HEK293 (cell line): Measurements from ENCODE around the gene ASF1A.

ENCODE experiments used
- GFI1B ChIP-seq: fragments of 450-650 bp; formaldehyde crosslinking; IDR thresholded peaks from 2 replicates; pipeline ENCODE4 v1.5.1; 2016; ENCODE audit warnings: missing biosample characterization, missing genetic modification characterization
- MZF1 ChIP-seq: fragments of 450-650 bp; formaldehyde crosslinking; IDR thresholded peaks from 2 replicates; pipeline ENCODE4 v1.5.1; 2017; ENCODE audit warnings: missing biosample characterization, missing genetic modification characterization, borderline replicate concordance
- SCRT2 ChIP-seq: fragments of 450-650 bp; formaldehyde crosslinking; IDR thresholded peaks from 2 replicates; pipeline ENCODE4 v1.5.1; 2016; ENCODE audit warnings: missing biosample characterization, missing genetic modification characterization
- SP3 ChIP-seq: fragments of 450-650 bp; formaldehyde crosslinking; IDR thresholded peaks from 2 replicates; pipeline ENCODE4 v1.5.1; 2016; ENCODE audit warnings: missing biosample characterization, missing genetic modification characterization
- YY2 ChIP-seq: fragments of 450-650 bp; formaldehyde crosslinking; IDR thresholded peaks from 2 replicates; pipeline ENCODE4 v1.5.1; 2016; ENCODE audit warnings: missing biosample characterization, missing genetic modification characterization
- ZBTB20 ChIP-seq: fragments of 450-650 bp; formaldehyde crosslinking; IDR thresholded peaks from 2 replicates; pipeline ENCODE4 v1.5.1; 2016; ENCODE audit warnings: missing biosample characterization, missing genetic modification characterization
- ZFP41 ChIP-seq: fragments of 450-650 bp; formaldehyde crosslinking; IDR thresholded peaks from 2 replicates; pipeline ENCODE4 v1.5.1; 2016; ENCODE audit warnings: missing biosample characterization, missing genetic modification characterization, borderline replicate concordance
- ZNF10 ChIP-seq: fragments of 450-650 bp; formaldehyde crosslinking; IDR thresholded peaks from 2 replicates; pipeline ENCODE4 v1.5.1; 2017; ENCODE audit warnings: missing biosample characterization, missing genetic modification characterization
- ZNF133 ChIP-seq: fragments of 450-650 bp; formaldehyde crosslinking; IDR thresholded peaks from 2 replicates; pipeline ENCODE4 v1.5.1; 2016; ENCODE audit warnings: missing biosample characterization, missing genetic modification characterization
- ZNF157 ChIP-seq: fragments of 450-650 bp; formaldehyde crosslinking; IDR thresholded peaks from 2 replicates; pipeline ENCODE4 v1.5.1; 2016; ENCODE audit warnings: missing biosample characterization, missing genetic modification characterization
- ZNF169 ChIP-seq: fragments of 450-650 bp; formaldehyde crosslinking; IDR thresholded peaks from 2 replicates; pipeline ENCODE4 v1.5.1; 2016; ENCODE audit warnings: missing biosample characterization, missing genetic modification characterization
- ZNF211 ChIP-seq: fragments of 450-650 bp; formaldehyde crosslinking; IDR thresholded peaks from 2 replicates; pipeline ENCODE4 v1.5.1; 2016; ENCODE audit warnings: low read depth, missing biosample characterization, missing genetic modification characterization
- ZNF248 ChIP-seq: fragments of 450-650 bp; formaldehyde crosslinking; IDR thresholded peaks from 2 replicates; pipeline ENCODE4 v1.5.1; 2017; ENCODE audit warnings: missing biosample characterization, missing genetic modification characterization
- ZNF274 ChIP-seq, 2 experiments: fragments of 200-500 bp in 1 of 2; fragments of 450-650 bp in 1 of 2; sonication (Bioruptor generic) in 1 of 2; formaldehyde crosslinking in 1 of 2; IDR thresholded peaks; 2 replicates each; pipeline versions ENCODE4 v1.5.1 to v1.6.1; 2014 to 2016; ENCODE audit warnings: borderline replicate concordance in 1 of 2, inconsistent platforms in 1 of 2, low read length in 1 of 2, missing biosample characterization in 1 of 2, missing genetic modification characterization in 1 of 2
- ZNF311 ChIP-seq: fragments of 450-650 bp; formaldehyde crosslinking; IDR thresholded peaks from 2 replicates; pipeline ENCODE4 v1.5.1; 2017; ENCODE audit warnings: missing biosample characterization, missing genetic modification characterization, borderline replicate concordance
- ZNF394 ChIP-seq: fragments of 450-650 bp; formaldehyde crosslinking; IDR thresholded peaks from 2 replicates; pipeline ENCODE4 v1.5.1; 2016; ENCODE audit warnings: missing biosample characterization, missing genetic modification characterization, mild to moderate bottlenecking, moderate library complexity, borderline replicate concordance
- ZNF433 ChIP-seq: fragments of 450-650 bp; formaldehyde crosslinking; IDR thresholded peaks from 2 replicates; pipeline ENCODE4 v1.5.1; 2016; ENCODE audit warnings: missing biosample characterization, missing genetic modification characterization, low read depth
- ZNF529 ChIP-seq: fragments of 450-650 bp; formaldehyde crosslinking; IDR thresholded peaks from 2 replicates; pipeline ENCODE4 v1.5.1; 2017; ENCODE audit warnings: missing genetic modification characterization, missing biosample characterization; ENCODE audit not compliant: insufficient replicate concordance
- ZNF571 ChIP-seq: fragments of 450-650 bp; formaldehyde crosslinking; IDR thresholded peaks from 2 replicates; pipeline ENCODE4 v1.5.0; 2017; ENCODE audit warnings: missing biosample characterization, missing genetic modification characterization
- ZNF624 ChIP-seq: fragments of 450-650 bp; formaldehyde crosslinking; IDR thresholded peaks from 2 replicates; pipeline ENCODE4 v1.5.1; 2017; ENCODE audit warnings: missing biosample characterization, missing genetic modification characterization
- ZNF658 ChIP-seq: fragments of 450-650 bp; formaldehyde crosslinking; IDR thresholded peaks from 2 replicates; pipeline ENCODE4; 2016; ENCODE audit warnings: missing biosample characterization, missing genetic modification characterization
- ZNF660 ChIP-seq: fragments of 450-650 bp; IDR thresholded peaks from 2 replicates; pipeline ENCODE4 v1.5.1; 2018; ENCODE audit warnings: missing biosample characterization, mild to moderate bottlenecking, missing genetic modification characterization
- ZNF677 ChIP-seq: fragments of 450-650 bp; IDR thresholded peaks from 2 replicates; pipeline ENCODE4 v1.5.0; 2018; ENCODE audit warnings: missing biosample characterization, mild to moderate bottlenecking, missing genetic modification characterization, moderate library complexity
- ZNF701 ChIP-seq: fragments of 450-650 bp; formaldehyde crosslinking; IDR thresholded peaks from 2 replicates; pipeline ENCODE4 v1.5.1; 2016; ENCODE audit warnings: missing biosample characterization, missing genetic modification characterization
- ZNF837 ChIP-seq: fragments of 450-650 bp; formaldehyde crosslinking; IDR thresholded peaks from 2 replicates; pipeline ENCODE4 v1.5.1; 2016; ENCODE audit warnings: missing biosample characterization, missing genetic modification characterization
- ZSCAN30 ChIP-seq: fragments of 450-650 bp; IDR thresholded peaks from 2 replicates; pipeline ENCODE4 v1.5.1; 2018; ENCODE audit warnings: missing biosample characterization, mild to moderate bottlenecking, missing genetic modification characterization, moderate library complexity
- ZXDB ChIP-seq: fragments of 450-650 bp; formaldehyde crosslinking; IDR thresholded peaks from 2 replicates; pipeline ENCODE4 v1.5.1; 2016; ENCODE audit warnings: missing biosample characterization, missing genetic modification characterization
- TF ChIP-seq, protein P1 (sequence below): fragments of 450-650 bp; formaldehyde crosslinking; IDR thresholded peaks from 2 replicates; pipeline ENCODE4; 2016; ENCODE audit warnings: missing biosample characterization, missing genetic modification characterization
- TF ChIP-seq, protein P2 (sequence below): sonication (generic); formaldehyde crosslinking; IDR thresholded peaks from 2 replicates; pipeline ENCODE4 v1.8.1; 2022; ENCODE audit warnings: mild to moderate bottlenecking, moderate library complexity, missing genetic modification reagents
- TF ChIP-seq, protein P3 (sequence below): fragments of 450-650 bp; formaldehyde crosslinking; IDR thresholded peaks from 2 replicates; pipeline ENCODE4 v1.5.1; 2016; ENCODE audit warnings: missing biosample characterization, missing genetic modification characterization
- TF ChIP-seq, protein P4 (sequence below): fragments of 450-650 bp; formaldehyde crosslinking; IDR thresholded peaks from 2 replicates; pipeline ENCODE4 v1.5.1; 2016; ENCODE audit warnings: missing biosample characterization, missing genetic modification characterization, low read depth
- TF ChIP-seq, protein P5 (sequence below): fragments of 450-650 bp; formaldehyde crosslinking; IDR thresholded peaks from 2 replicates; pipeline ENCODE4 v1.5.1; 2016; ENCODE audit warnings: missing biosample characterization, missing genetic modification characterization

Gene ASF1A

DNA sequence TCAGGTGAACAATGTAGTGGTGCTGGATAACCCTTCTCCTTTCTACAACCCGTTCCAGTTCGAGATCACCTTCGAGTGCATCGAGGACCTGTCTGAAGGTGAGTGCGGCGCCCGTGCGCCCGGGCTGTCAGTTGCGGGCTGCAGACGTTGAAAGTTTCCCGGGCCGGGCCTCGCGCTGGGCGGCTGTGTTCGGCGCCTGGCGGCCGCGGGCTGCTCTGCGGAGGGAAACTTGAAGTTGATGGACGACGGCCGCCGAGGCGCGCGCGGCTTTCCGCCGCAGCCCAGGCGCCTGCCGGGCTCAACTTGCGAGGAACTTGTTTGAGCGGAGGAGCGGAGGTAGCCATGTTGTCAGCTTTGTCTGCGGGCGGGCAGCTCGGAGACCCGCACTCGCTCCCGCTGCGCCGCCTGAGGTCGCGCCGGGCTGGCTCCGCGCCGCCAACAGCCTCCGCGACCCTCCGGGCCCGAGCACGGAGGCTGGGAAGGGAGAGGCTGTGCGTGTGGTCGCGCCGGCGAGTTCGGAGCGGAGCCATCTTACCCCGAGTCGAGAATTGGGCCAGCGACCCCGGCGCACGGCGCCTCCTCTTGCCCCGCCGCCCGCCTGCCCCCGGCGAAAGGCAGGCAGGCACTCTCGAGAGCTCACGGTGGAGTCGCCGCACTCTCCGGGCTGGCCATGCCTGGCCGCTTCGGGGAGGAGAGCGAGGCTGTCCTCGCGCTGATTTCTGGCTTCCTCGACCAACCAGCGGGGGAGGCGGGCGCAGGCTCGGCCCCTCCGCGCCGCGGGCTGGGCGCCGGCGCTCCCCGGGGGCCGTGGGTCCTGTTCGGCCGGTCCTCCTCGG lies 691 bp downstream of the ASF1A start (continued):
- TF ChIP-seq ZXDB (tag by site-specific recombination) (no peak), ZBTB20 (tag by site-specific recombination) (peak; percentile 53; the same call in 1 of the 2 replicates), ZNF248 (no peak), ZNF624 (tag by site-specific recombination) (no peak), ZNF133 (no peak), ZNF274 (IDR thresholded peaks at IDR 0.05; ENCODE audit: low read length) (no peak), ZNF274 (tag by site-specific recombination; IDR thresholded peaks at IDR 0.05; ENCODE audit: borderline replicate concordance) (no peak), ZNF571 (tag by site-specific recombination) (no peak), ZNF211 (tag by site-specific recombination) (no peak), ZNF157 (tag by site-specific recombination) (no peak), ZFP41 (tag by site-specific recombination) (no peak), ZNF433 (no peak), ZNF10 (tag by site-specific recombination) (no peak), ZNF701 (tag by site-specific recombination) (no peak), GFI1B (tag by site-specific recombination) (no peak), ZNF169 (tag by site-specific recombination) (no peak), MZF1 (no peak), ZNF394 (no peak), ZSCAN30 (tag by site-specific recombination) (no peak), SCRT2 (no peak), YY2 (tag by site-specific recombination) (peak; percentile 62; the same call in 1 of the 2 replicates), ZNF837 (tag by site-specific recombination) (no peak), ZNF529 (tag by site-specific recombination) (no peak), ZNF658 (tag by site-specific recombination) (no peak), ZNF311 (tag by site-specific recombination) (no peak), SP3 (no peak), ZNF677 (tag by site-specific recombination) (no peak), ZNF660 (tag by site-specific recombination) (no peak)
- TF ChIP-seq, protein P1, sequence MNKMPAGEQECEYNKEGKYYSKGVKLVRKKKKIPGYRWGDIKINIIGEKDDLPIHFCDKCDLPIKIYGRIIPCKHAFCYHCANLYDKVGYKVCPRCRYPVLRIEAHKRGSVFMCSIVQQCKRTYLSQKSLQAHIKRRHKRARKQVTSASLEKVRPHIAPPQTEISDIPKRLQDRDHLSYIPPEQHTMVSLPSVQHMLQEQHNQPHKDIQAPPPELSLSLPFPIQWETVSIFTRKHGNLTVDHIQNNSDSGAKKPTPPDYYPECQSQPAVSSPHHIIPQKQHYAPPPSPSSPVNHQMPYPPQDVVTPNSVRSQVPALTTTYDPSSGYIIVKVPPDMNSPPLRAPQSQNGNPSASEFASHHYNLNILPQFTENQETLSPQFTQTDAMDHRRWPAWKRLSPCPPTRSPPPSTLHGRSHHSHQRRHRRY (tag by site-specific recombination), result no peak
- TF ChIP-seq, protein P2, sequence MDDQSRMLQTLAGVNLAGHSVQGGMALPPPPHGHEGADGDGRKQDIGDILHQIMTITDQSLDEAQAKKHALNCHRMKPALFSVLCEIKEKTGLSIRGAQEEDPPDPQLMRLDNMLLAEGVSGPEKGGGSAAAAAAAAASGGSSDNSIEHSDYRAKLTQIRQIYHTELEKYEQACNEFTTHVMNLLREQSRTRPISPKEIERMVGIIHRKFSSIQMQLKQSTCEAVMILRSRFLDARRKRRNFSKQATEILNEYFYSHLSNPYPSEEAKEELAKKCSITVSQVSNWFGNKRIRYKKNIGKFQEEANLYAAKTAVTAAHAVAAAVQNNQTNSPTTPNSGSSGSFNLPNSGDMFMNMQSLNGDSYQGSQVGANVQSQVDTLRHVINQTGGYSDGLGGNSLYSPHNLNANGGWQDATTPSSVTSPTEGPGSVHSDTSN, result peak; percentile 89
- TF ChIP-seq, protein P3, sequence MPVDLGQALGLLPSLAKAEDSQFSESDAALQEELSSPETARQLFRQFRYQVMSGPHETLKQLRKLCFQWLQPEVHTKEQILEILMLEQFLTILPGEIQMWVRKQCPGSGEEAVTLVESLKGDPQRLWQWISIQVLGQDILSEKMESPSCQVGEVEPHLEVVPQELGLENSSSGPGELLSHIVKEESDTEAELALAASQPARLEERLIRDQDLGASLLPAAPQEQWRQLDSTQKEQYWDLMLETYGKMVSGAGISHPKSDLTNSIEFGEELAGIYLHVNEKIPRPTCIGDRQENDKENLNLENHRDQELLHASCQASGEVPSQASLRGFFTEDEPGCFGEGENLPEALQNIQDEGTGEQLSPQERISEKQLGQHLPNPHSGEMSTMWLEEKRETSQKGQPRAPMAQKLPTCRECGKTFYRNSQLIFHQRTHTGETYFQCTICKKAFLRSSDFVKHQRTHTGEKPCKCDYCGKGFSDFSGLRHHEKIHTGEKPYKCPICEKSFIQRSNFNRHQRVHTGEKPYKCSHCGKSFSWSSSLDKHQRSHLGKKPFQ (tag by site-specific recombination), result no peak
- TF ChIP-seq, protein P4, sequence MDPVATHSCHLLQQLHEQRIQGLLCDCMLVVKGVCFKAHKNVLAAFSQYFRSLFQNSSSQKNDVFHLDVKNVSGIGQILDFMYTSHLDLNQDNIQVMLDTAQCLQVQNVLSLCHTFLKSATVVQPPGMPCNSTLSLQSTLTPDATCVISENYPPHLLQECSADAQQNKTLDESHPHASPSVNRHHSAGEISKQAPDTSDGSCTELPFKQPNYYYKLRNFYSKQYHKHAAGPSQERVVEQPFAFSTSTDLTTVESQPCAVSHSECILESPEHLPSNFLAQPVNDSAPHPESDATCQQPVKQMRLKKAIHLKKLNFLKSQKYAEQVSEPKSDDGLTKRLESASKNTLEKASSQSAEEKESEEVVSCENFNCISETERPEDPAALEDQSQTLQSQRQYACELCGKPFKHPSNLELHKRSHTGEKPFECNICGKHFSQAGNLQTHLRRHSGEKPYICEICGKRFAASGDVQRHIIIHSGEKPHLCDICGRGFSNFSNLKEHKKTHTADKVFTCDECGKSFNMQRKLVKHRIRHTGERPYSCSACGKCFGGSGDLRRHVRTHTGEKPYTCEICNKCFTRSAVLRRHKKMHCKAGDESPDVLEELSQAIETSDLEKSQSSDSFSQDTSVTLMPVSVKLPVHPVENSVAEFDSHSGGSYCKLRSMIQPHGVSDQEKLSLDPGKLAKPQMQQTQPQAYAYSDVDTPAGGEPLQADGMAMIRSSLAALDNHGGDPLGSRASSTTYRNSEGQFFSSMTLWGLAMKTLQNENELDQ (tag by site-specific recombination), result no peak
- TF ChIP-seq, protein P5, sequence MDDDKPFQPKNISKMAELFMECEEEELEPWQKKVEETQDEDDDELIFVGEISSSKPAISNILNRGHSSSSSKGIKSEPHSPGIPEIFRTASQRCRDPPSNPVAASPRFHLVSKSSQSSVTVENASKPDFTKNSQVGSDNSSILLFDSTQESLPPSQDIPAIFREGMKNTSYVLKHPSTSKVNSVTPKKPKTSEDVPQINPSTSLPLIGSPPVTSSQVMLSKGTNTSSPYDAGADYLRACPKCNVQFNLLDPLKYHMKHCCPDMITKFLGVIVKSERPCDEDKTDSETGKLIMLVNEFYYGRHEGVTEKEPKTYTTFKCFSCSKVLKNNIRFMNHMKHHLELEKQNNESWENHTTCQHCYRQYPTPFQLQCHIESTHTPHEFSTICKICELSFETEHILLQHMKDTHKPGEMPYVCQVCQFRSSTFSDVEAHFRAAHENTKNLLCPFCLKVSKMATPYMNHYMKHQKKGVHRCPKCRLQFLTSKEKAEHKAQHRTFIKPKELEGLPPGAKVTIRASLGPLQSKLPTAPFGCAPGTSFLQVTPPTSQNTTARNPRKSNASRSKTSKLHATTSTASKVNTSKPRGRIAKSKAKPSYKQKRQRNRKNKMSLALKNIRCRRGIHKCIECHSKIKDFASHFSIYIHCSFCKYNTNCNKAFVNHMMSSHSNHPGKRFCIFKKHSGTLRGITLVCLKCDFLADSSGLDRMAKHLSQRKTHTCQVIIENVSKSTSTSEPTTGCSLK (tag by site-specific recombination), result no peak
